HepG2 (cell line): ENCODE measurements around the gene SLC18A3. TPM values are rescaled to one million over a fixed set of nuclear protein-coding genes. Genes with fewer than 3 reads are reported as not detected.

ENCODE experiments used
- ATAC-seq: fragments of 200-7000 bp; cut with Tn5 transposase; 3 replicates; pipeline ENCODE4 v1.9.1; 2020; ENCODE audit warnings: mild to moderate bottlenecking, moderate library complexity
- BruUV-seq: library from RNA; stranded (reverse); fragments of 400-500 nt; replicated peaks from 2 replicates; lab custom pipeline; 2021; lab: Mats Ljungman, UMichigan
- CTCF ChIA-PET: fragments of 300-600 bp; formaldehyde crosslinking; extraction: SDS; loops from one replicate; lab custom pipeline; 2021; ENCODE audit warnings: low total read pairs, inconsistent platforms, low intra/inter-chr PET ratio; lab: Yijun Ruan, JAX
- POLR2A ChIA-PET: fragments of 350-600 bp; sonication (Branson Sonifier 250); formaldehyde crosslinking; loops from one replicate; lab custom pipeline; 2020; ENCODE audit warnings: antibody characterized with exemption, inconsistent platforms; lab: Yijun Ruan, JAX
- DNase-seq: peaks from one replicate; pipeline ENCODE4 v3.0.0-alpha.2; 2015; ENCODE audit warnings: low spot score
- FAIRE-seq: peaks from 3 replicates; lab custom pipeline; 2011; peaks lifted over from hg19 to GRCh38; lab: Jason Lieb, UNC
- H2AFZ ChIP-seq: one replicate; pipeline ENCODE4 v1.6.1; 2011; ENCODE audit warnings: low read length, inconsistent platforms
- H3K27ac ChIP-seq: fragments of 300-600 bp; 3 replicates; pipeline ENCODE4 v1.8.0; 2011; ENCODE audit warnings: mixed run types, mild to moderate bottlenecking, mixed read lengths, low read length, inconsistent platforms; ENCODE audit not compliant: insufficient read depth; ENCODE audit errors: extremely low read length
- H3K27me3 ChIP-seq, 2 experiments: fragments of 200-600 bp in 1 of 2; 2 replicates in 1 of 2; 3 replicates in 1 of 2; pipeline versions ENCODE4 v1.6.0 to v1.8.0; 2011; ENCODE audit warnings: low read length in 2 of 2, mild to moderate bottlenecking in 2 of 2, moderate library complexity in 2 of 2, inconsistent platforms in 1 of 2; ENCODE audit not compliant: insufficient read depth in 2 of 2, control insufficient read depth in 1 of 2
- H3K36me3 ChIP-seq, 2 experiments: fragments of 200-600 bp in 1 of 2; replicated peaks in 1 of 2; 2 replicates in 1 of 2; 3 replicates in 1 of 2; pipeline versions ENCODE4 v1.5.1 to v1.8.0; 2011; ENCODE audit warnings: low read length in 2 of 2, inconsistent platforms in 1 of 2; ENCODE audit not compliant: insufficient read depth in 2 of 2, control insufficient read depth in 1 of 2
- H3K4me1 ChIP-seq: 2 replicates; pipeline ENCODE4 v1.5.1; 2012; ENCODE audit warnings: low read length, inconsistent platforms; ENCODE audit not compliant: insufficient read depth
- H3K4me2 ChIP-seq: 2 replicates; pipeline ENCODE4 v1.6.0; 2011; ENCODE audit warnings: low read depth, low read length, inconsistent platforms
- H3K4me3 ChIP-seq, 3 experiments: fragments of 200-600 bp in 1 of 3; sonication (generic), shearing (Covaris generic) in 1 of 3; replicated peaks in 1 of 3; 2 replicates each; pipeline ENCODE4 v1.5.1; 2011 to 2016; ENCODE audit warnings: low read length in 3 of 3, inconsistent platforms in 2 of 3, low read depth in 2 of 3, mild to moderate bottlenecking in 2 of 3, control low read depth in 1 of 3, mixed read lengths in 1 of 3; ENCODE audit not compliant: insufficient read depth in 1 of 3
- H3K79me2 ChIP-seq: one replicate; pipeline ENCODE4 v1.6.1; 2011; ENCODE audit warnings: low read length, inconsistent platforms; ENCODE audit not compliant: insufficient read depth
- H3K9ac ChIP-seq: 2 replicates; pipeline ENCODE4 v1.6.0; 2011; ENCODE audit warnings: mild to moderate bottlenecking, low read depth, low read length, inconsistent platforms; ENCODE audit not compliant: insufficient read depth
- H3K9me3 ChIP-seq: 2 replicates; pipeline ENCODE4 v1.5.1; 2012; ENCODE audit warnings: mild to moderate bottlenecking, low read length
- H4K20me1 ChIP-seq: 2 replicates; pipeline ENCODE4 v1.6.0; 2011; ENCODE audit warnings: inconsistent platforms, mild to moderate bottlenecking, low read length, moderate library complexity; ENCODE audit not compliant: insufficient read depth
- CREB1 ChIP-seq, 2 experiments: fragments of 450-650 bp in 1 of 2; IDR thresholded peaks; 2 replicates each; pipeline ENCODE4 v1.6.1; 2016 to 2017; ENCODE audit warnings: control low read depth in 1 of 2, mild to moderate bottlenecking in 1 of 2, missing compliant biosample characterization in 1 of 2, missing genetic modification characterization in 1 of 2
- FOSL2 ChIP-seq: sonication (generic); formaldehyde crosslinking; IDR thresholded peaks from 2 replicates; pipeline ENCODE4 v1.4.0; 2020; ENCODE audit warnings: missing genetic modification reagents
- PHB2 ChIP-seq: fragments of 450-650 bp; IDR thresholded peaks from 2 replicates; pipeline ENCODE4 v1.6.1; 2018; ENCODE audit not compliant: partially characterized antibody
- PRMT3 ChIP-seq: sonication (generic); formaldehyde crosslinking; IDR thresholded peaks from 2 replicates; pipeline ENCODE4 v1.8.1; 2022; ENCODE audit warnings: low read depth, mild to moderate bottlenecking, moderate library complexity, missing genetic modification reagents, borderline replicate concordance
- PTBP1 ChIP-seq: fragments of 200-400 bp; formaldehyde crosslinking; IDR thresholded peaks from 2 replicates; pipeline ENCODE4 v1.6.1; 2018; ENCODE audit warnings: low read length, low read depth; ENCODE audit not compliant: poor library complexity, severe bottlenecking
- SRSF1 ChIP-seq: fragments of 200-400 bp; formaldehyde crosslinking; optimal IDR thresholded peaks from 2 replicates; pipeline ENCODE3; 2017; ENCODE audit warnings: mild to moderate bottlenecking, low read depth, low read length, moderate library complexity
- TCF12 ChIP-seq, 2 experiments: fragments of 450-650 bp in 1 of 2; sonication (generic) in 1 of 2; formaldehyde crosslinking in 1 of 2; IDR thresholded peaks; 2 replicates each; pipeline versions ENCODE4 v1.6.1 to v1.8.0; 2017 to 2022; ENCODE audit warnings: antibody characterized with exemption in 1 of 2, mild to moderate bottlenecking in 1 of 2, missing genetic modification reagents in 1 of 2, moderate library complexity in 1 of 2
- YEATS2 ChIP-seq: sonication (generic); formaldehyde crosslinking; IDR thresholded peaks from 2 replicates; pipeline ENCODE4 v1.4.0; 2020; ENCODE audit warnings: missing genetic modification reagents, borderline replicate concordance
- WGBS: methylation state at CpG from one replicate; pipeline ENCODE4 v1.1.6; 2017; ENCODE audit warnings: low lambda C conversion rate; 5-methylcytosine and 5-hydroxymethylcytosine counted together
- in situ Hi-C: cut with HindIII; loops from 2 replicates; pipeline ENCODE4 v1.10.0; 2017; ENCODE audit warnings: low pct_unique_long_range_greater_than_20kb; ENCODE audit not compliant: extremely low pct_ligation_motif_present
- intact Hi-C: fragments of 100-400 bp; cut with micrococcal nuclease; formaldehyde crosslinking; loops from one replicate; pipeline ENCODE4 v1.10.0; 2022; ENCODE audit not compliant: unreplicated experiment
- polyA plus RNA-seq, 8 experiments: library from polyadenylated mRNA; depleted of rRNA in 3 of 8; stranded (reverse) in 7 of 8; unstranded in 1 of 8; fragments of >200 nt; fragmentation: Illumina TruSeq in 4 of 8; extraction: Trizol in 4 of 8; gene quantifications; 2 replicates each; pipeline versions ENCODE4 v1.2.1 to v1.2.3, GENCODE V29; 2011 to 2016; ENCODE audit warnings: low read depth in 4 of 8, missing spikeins in 1 of 8, mixed read lengths in 1 of 8; ENCODE audit not compliant: insufficient read depth in 1 of 8
- total RNA-seq, 5 experiments: library from RNA; depleted of rRNA; stranded (reverse); fragments of >200 nt; fragmentation: Illumina TruSeq; extraction: Trizol; gene quantifications; 2 replicates each; pipeline ENCODE4 v1.2.3, GENCODE V29; 2016; ENCODE audit warnings: low read depth in 1 of 5
- TF ChIP-seq, protein P1 (sequence below): sonication (generic); formaldehyde crosslinking; IDR thresholded peaks from 2 replicates; pipeline ENCODE4 v1.9.0; 2021; ENCODE audit warnings: missing genetic modification reagents, borderline replicate concordance

SLC18A3 gene
- total and polyA plus RNA-seq, 2 of the 13 experiments (the other 11 are each of a cell fraction or from before 2014, with no cell fraction given) = not detected

DNA sequence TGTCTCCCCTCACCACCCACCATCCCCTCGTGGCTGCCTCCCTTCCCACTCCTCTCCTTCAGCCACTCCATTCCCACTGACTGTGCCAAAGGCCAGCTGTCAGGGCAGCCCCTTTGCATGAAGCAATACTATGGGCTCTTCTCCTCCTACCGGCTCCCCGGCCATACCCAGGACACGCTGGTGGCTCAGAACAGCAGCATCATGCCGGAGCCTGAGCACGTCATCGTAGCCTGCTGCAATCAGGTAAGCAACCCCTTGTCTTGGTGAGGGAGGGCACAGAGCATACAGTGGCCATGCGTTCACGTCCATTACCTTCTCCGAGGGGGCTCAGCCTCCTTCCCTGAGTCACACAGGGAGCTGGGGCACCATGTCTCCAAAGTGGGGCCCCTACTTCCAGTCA, 15.3 kb downstream of the SLC18A3 start:
- WGBS = 2% methylated on average over 3 of the region's 10 CpGs
- no peaks in the 10 kb centered on the region for H3K4me1 ChIP-seq
- in situ Hi-C loops = no loop called here
- no peaks in the 10 kb centered on the region for H3K9me3 ChIP-seq
- no peak overlapping the region for H3K4me2 ChIP-seq
- FAIRE-seq (no peak), DNase-seq (no peak), ATAC-seq (no peak)
- H3K4me3 ChIP-seq = no peak overlapping the region
- no peak overlapping the region for H3K9ac ChIP-seq
- TF ChIP-seq PTBP1 (no peak), CREB1 (IDR thresholded peaks at IDR 0.05) (no peak), CREB1 (CRISPR knock-in tag; IDR thresholded peaks at IDR 0.05) (no peak), PRMT3 (CRISPR knock-in tag) (no peak)
- ChIA-PET POLR2A (no interaction called here), CTCF (no interaction called here)
- BruUV-seq = no TSS peak
- no peaks in the 10 kb centered on the region for H3K79me2 ChIP-seq
- H3K27me3 ChIP-seq = peaks cover 2 to 16% of the 10 kb centered on the region in 2 experiments; a peak in 2 of 5 replicates
- intact Hi-C loops = no loop called here
- H3K36me3 ChIP-seq = no peaks in the 10 kb centered on the region
- H4K20me1 ChIP-seq = no peaks in the 10 kb centered on the region
- H2AFZ ChIP-seq = no peak overlapping the region
- no peak overlapping the region for H3K27ac ChIP-seq

DNA sequence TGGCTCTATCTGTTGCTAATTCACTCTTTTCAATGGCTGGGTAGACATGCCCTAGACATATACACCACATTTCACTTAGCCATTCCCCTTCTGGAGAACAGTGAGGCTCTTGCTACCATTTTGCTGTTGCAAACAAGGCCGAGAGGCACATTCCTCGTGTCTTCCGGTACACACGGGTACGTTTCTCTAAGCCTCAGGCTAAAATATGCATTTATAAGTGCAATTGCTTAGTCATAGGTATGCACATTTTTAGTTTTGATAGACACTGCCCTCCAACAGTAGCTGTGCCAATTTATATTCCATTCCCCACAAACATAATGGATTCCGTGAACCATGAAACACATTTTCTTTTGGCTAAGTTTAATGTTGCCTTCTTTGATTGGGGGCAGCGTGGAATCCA, 16.9 kb downstream of the SLC18A3 start:
- CTCF ChIA-PET = no interaction called here

More for the DNA sequence above, 16.9 kb downstream of the SLC18A3 start:
- Histone ChIP-seq H3K27me3 (peaks cover 2 to 12% of the 10 kb centered on the region in 2 experiments; a peak in 2 of 5 replicates), H3K4me1 (no peaks in the 10 kb centered on the region), H3K9ac (no peak overlapping the region), H3K27ac (no peak overlapping the region), H4K20me1 (no peaks in the 10 kb centered on the region), H3K36me3 (no peaks in the 10 kb centered on the region), H3K4me2 (no peak overlapping the region), H3K9me3 (no peaks in the 10 kb centered on the region), H2AFZ (no peak overlapping the region), H3K79me2 (no peaks in the 10 kb centered on the region), H3K4me3 (no peak overlapping the region)
- in situ Hi-C loops (no loop called here), intact Hi-C loops (no loop called here)
- WGBS = 47% methylated on average over 7 of the region's 7 CpGs
- ATAC-seq = no peak
- TF ChIP-seq SRSF1 = no peak
- no peak for TF ChIP-seq TCF12 (IDR thresholded peaks at IDR 0.05)
- TF ChIP-seq TCF12 (CRISPR knock-in tag; IDR thresholded peaks at IDR 0.05) = no peak
- TF ChIP-seq FOSL2 (CRISPR knock-in tag) = no peak
- TF ChIP-seq PHB2 = no peak
- TF ChIP-seq, protein P1, sequence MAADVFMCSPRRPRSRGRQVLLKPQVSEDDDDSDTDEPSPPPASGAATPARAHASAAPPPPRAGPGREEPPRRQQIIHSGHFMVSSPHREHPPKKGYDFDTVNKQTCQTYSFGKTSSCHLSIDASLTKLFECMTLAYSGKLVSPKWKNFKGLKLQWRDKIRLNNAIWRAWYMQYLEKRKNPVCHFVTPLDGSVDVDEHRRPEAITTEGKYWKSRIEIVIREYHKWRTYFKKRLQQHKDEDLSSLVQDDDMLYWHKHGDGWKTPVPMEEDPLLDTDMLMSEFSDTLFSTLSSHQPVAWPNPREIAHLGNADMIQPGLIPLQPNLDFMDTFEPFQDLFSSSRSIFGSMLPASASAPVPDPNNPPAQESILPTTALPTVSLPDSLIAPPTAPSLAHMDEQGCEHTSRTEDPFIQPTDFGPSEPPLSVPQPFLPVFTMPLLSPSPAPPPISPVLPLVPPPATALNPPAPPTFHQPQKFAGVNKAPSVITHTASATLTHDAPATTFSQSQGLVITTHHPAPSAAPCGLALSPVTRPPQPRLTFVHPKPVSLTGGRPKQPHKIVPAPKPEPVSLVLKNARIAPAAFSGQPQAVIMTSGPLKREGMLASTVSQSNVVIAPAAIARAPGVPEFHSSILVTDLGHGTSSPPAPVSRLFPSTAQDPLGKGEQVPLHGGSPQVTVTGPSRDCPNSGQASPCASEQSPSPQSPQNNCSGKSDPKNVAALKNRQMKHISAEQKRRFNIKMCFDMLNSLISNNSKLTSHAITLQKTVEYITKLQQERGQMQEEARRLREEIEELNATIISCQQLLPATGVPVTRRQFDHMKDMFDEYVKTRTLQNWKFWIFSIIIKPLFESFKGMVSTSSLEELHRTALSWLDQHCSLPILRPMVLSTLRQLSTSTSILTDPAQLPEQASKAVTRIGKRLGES (CRISPR knock-in tag) = no peak
- TF ChIP-seq YEATS2 (CRISPR knock-in tag) = no peak
- FAIRE-seq = no peak
- DNase-seq = no peak
- no TSS peak for BruUV-seq
- POLR2A ChIA-PET = no interaction called here
